AG09309 (cell line): ENCODE results near the gene NTM.
"Not testable (repeated sequence)": the region's sequence is repeated elsewhere in the genome, so short reads cannot be mapped to it uniquely, and the experiment has no call there.

Experiments
- DNase-seq: peaks from one replicate; pipeline ENCODE4 v3.0.0-alpha.2; 2010; ENCODE audit warnings: low read depth
- H3K4me3 ChIP-seq: 2 replicates; pipeline ENCODE4 v1.5.1; 2011; ENCODE audit warnings: mild to moderate bottlenecking, low read depth, low read length, moderate library complexity; ENCODE audit not compliant: control insufficient read depth
- TF ChIP-seq, protein P1 (sequence below): IDR thresholded peaks from 2 replicates; pipeline ENCODE4 v1.5.1; 2011; ENCODE audit warnings: mild to moderate bottlenecking, low read depth, low read length, inconsistent platforms; ENCODE audit not compliant: insufficient read depth, control insufficient read depth; ENCODE audit errors: missing control alignments

Gene NTM

GRCh38 chr11:132058211-132058772 lies 687.9 kb downstream of the NTM start:
- no peak overlapping the region for H3K4me3 ChIP-seq
- TF ChIP-seq, protein P1, sequence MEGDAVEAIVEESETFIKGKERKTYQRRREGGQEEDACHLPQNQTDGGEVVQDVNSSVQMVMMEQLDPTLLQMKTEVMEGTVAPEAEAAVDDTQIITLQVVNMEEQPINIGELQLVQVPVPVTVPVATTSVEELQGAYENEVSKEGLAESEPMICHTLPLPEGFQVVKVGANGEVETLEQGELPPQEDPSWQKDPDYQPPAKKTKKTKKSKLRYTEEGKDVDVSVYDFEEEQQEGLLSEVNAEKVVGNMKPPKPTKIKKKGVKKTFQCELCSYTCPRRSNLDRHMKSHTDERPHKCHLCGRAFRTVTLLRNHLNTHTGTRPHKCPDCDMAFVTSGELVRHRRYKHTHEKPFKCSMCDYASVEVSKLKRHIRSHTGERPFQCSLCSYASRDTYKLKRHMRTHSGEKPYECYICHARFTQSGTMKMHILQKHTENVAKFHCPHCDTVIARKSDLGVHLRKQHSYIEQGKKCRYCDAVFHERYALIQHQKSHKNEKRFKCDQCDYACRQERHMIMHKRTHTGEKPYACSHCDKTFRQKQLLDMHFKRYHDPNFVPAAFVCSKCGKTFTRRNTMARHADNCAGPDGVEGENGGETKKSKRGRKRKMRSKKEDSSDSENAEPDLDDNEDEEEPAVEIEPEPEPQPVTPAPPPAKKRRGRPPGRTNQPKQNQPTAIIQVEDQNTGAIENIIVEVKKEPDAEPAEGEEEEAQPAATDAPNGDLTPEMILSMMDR: no peak
- DNase-seq: no peak

- TF ChIP-seq, protein P1: no peak
- H3K4me3 ChIP-seq: no peak overlapping the region
- no peak for DNase-seq
These were observed 690.2 kb downstream of the NTM start for GRCh38 chr11:132060567-132060966.

DNA sequence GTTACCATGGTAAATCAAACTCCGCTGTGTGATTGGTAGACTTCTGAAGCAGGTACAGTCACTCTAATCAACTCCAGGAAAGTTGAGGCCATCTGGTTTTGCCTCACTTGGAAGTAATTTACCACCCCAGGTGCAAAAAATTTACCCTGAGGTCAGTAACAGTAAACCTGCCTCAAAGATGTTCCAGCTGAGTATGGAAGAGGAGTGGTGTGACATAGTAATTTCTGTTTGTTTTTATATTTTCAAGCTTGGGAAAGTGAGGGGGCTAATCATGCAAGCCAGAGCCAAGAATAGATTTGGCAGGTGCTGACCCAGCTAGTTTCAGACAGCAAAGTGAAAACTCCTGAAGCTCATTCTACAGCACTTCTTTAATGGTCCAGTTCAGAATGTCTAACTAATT lies 691.6 kb downstream of the NTM start:
- TF ChIP-seq, protein P1: no peak
- DNase-seq: no peak
- no peak overlapping the region for H3K4me3 ChIP-seq

DNA sequence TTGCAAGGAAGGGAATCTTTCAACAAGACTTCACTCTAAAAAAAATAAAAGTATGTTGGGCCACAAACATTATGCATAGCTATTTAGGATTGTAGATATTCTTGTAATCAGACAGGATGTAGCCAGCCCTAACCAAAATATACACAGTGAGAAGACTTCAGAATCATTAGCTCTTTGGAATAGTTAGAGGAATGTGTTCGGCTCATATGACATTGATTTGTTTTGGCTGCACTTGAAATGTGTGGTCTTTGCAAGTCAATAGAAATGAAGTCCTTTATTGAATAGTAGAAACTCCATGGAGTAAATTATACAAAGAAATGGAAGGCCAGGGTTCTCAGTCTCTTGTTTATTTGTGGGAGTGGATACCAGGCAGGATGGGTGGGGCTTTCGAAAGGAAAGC lies 692.1 kb downstream of the NTM start:
- DNase-seq: no peak
- TF ChIP-seq, protein P1: no peak
- H3K4me3 ChIP-seq: no peak overlapping the region

DNA sequence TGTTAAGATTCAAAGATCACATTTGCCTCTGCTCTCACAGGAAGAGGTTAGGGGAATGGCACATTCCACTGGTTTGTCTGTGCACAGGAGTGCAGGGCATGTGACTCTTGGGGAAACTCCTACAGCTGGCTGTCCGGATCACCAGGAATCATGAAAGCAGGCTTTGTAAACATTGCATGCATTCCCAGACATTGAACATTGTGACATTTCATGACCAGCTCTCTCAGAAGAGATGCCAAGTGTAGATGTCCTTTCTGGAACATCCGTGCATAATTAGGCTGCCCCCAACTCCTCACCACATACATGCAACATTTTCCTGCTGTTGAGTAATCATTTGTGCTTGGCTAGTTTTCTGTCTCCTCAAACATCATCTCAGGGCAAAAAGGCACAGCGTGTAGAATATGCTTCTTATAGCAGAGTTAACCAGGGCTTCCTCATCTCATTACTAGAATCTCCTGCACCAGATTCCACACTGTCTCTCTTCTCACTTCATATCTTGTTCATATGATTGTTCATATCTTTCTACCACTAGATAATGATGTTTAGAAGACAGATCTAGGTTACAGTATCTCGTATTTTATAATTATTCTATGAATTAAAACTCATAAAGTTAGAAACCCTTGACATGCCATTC lies 694.7 kb downstream of the NTM start:
- peak; percentile 96 for DNase-seq
- H3K4me3 ChIP-seq: no peak overlapping the region
- TF ChIP-seq, protein P1: no peak

DNA sequence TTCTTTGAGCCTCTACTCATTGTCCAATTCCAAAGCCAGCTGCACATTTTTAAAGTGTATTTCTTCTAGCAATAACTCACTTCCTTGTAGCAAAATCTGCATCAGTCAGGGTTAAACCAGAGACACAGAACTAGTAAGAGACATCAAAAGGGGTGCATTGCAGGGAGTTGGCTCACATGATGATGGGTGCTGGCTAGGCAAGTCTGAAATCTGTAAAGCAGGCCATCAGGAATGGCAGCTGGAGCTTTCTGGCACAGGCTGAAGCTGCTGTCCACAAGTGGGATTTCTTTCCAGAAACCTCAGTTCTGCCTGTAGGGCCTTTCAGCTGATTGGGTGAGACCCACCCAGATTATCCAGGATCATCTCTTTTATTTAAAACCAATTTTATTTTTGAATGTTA lies 698.1 kb downstream of the NTM start:
- TF ChIP-seq, protein P1: no peak
- no peak for DNase-seq
- H3K4me3 ChIP-seq: no peak overlapping the region

GRCh38 chr11:132069593-132069992 lies 699.2 kb downstream of the NTM start:
- not testable (repeated sequence) for DNase-seq, H3K4me3 ChIP-seq

- H3K4me3 ChIP-seq, DNase-seq: not testable (repeated sequence)
These were observed 700.5 kb downstream of the NTM start for GRCh38 chr11:132070907-132071306.
